VCaP (cell line): Measurements from ENCODE around the gene PDE4D.

Source experiments
- H3K27ac ChIP-seq: fragments of 450-650 bp; 2 replicates; pipeline ENCODE4 v1.5.1; 2017
- TF ChIP-seq, protein P1 (sequence below): fragments of 450-650 bp; conservative IDR thresholded peaks from 2 replicates; pipeline ENCODE4 v1.5.1; 2017; ENCODE audit warnings: mild to moderate bottlenecking, moderate library complexity

PDE4D gene

DNA sequence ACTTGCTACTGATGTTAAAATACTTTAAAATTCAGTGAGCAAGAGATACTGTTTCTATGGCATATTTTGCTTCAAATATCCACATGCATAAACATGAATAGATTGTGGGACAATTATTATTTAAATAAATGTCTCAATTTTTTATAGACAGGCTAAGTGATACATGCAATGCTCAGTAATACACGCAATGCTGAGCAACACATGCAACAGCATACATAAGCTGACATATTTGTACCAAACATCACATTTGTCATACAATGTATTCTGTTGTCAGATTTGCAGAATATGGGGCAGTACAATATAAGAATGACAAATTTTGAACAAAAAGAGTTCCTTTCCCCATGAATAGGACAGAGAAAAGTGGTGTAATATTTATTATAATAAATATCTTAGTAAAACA is 155.5 kb downstream of the PDE4D start:
- TF ChIP-seq, protein P1, sequence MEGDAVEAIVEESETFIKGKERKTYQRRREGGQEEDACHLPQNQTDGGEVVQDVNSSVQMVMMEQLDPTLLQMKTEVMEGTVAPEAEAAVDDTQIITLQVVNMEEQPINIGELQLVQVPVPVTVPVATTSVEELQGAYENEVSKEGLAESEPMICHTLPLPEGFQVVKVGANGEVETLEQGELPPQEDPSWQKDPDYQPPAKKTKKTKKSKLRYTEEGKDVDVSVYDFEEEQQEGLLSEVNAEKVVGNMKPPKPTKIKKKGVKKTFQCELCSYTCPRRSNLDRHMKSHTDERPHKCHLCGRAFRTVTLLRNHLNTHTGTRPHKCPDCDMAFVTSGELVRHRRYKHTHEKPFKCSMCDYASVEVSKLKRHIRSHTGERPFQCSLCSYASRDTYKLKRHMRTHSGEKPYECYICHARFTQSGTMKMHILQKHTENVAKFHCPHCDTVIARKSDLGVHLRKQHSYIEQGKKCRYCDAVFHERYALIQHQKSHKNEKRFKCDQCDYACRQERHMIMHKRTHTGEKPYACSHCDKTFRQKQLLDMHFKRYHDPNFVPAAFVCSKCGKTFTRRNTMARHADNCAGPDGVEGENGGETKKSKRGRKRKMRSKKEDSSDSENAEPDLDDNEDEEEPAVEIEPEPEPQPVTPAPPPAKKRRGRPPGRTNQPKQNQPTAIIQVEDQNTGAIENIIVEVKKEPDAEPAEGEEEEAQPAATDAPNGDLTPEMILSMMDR: no peak
- H3K27ac ChIP-seq: no peak overlapping the region

- TF ChIP-seq, protein P1: no peak
- no peak overlapping the region for H3K27ac ChIP-seq
Observed at GRCh38 chr5:59732806-59733205, 160.7 kb downstream of the PDE4D start.

GRCh38 chr5:59732301-59732700 is 161.2 kb downstream of the PDE4D start:
- TF ChIP-seq, protein P1: no peak
- H3K27ac ChIP-seq: no peak overlapping the region

DNA sequence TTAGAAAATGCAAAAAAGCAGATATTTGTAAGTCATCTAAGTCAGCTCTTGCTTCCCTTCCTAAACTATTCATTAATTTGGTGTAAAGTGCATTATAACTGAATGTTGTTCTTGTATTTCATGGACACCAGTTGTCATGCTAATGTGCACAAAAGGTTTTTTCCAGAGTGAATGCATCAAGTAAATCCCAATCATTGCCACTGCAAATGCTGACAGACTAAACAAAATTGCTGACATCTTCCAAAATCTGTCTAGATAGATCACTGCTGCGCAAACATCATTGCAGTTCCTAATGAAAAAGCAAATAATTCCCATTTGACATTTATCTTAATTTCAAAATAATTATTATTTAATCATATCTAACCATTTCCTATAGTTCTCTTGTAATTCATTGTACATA is 161.7 kb downstream of the PDE4D start:
- no peak overlapping the region for H3K27ac ChIP-seq
- TF ChIP-seq, protein P1: no peak

DNA sequence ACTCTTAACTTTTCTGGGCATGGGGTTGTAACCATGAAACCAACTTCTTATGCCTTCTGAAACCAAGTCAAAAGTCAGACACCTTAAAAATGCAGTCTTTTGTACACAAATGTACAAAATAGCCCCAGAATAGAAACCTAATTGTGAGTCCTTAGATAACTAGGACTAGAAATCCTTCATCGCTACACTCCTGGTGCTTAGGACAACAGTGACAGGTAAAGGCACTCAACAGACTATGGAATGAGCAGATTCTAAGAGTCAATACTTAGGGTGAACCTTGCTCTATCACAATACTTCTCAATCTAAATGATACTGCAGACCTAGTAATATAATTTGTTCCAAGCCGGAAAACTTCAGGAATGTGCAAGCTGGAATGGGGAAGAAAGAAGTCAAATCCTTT is 163.7 kb downstream of the PDE4D start:
- TF ChIP-seq, protein P1: no peak

GRCh38 chr5:59729357-59729756 is 164.2 kb downstream of the PDE4D start:
- H3K27ac ChIP-seq: no peak overlapping the region
- TF ChIP-seq, protein P1: no peak

More for the DNA sequence above, 163.7 kb downstream of the PDE4D start:
- H3K27ac ChIP-seq: no peak overlapping the region

DNA sequence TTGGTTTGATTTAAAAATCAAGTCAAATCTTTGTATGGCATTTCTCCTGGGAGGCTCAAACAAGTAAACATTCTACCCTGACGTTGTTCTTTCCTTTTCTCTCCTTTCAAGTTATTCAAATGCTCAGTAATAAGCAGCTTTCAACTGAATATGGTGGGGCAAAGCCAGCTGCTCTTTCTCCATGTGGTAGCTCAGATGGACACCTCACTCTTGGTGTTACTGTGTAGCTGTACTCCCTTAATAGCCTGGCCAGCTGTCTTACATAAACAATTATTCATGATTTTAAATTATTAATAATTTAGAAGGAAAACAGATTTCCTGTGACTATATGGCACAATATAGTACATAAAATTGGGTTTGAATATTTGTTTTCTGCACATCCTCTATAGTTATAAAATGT is 165.2 kb downstream of the PDE4D start:
- TF ChIP-seq, protein P1: no peak
- H3K27ac ChIP-seq: no peak overlapping the region

- no peak overlapping the region for H3K27ac ChIP-seq
- TF ChIP-seq, protein P1: no peak
Observed at GRCh38 chr5:59727186-59727585, 166.3 kb downstream of the PDE4D start.
